Prostate gland (tissue), 2 donors: Measurements from ENCODE around the gene KCNJ6. TPM values are rescaled to one million over a fixed set of nuclear protein-coding genes. Genes with fewer than 3 reads are reported as not detected.
A peak's percentile ranks its signal among the peaks of the same experiment; 100 is the strongest.

ENCODE experiments used
- DNase-seq: peaks from one replicate; pipeline ENCODE4 v3.0.0-alpha.2; 2019; ENCODE audit warnings: low spot score
- H3K27ac ChIP-seq, 2 donors: fragments of 200-600 bp; sonication (generic); 2 replicates each; pipeline ENCODE4 v1.5.1; 2017 to 2019
- H3K27me3 ChIP-seq: fragments of 200-600 bp; sonication (generic); replicated peaks from 2 replicates; pipeline ENCODE4 v1.5.1; 2019; ENCODE audit not compliant: insufficient read depth
- H3K36me3 ChIP-seq, 2 donors: fragments of 200-600 bp; sonication (generic); 1 replicate in 1 of 2; 2 replicates in 1 of 2; pipeline versions ENCODE4 v1.5.1 to v1.8.1; 2017 to 2019
- H3K4me1 ChIP-seq: fragments of 200-600 bp; sonication (generic); replicated peaks from 2 replicates; pipeline ENCODE4 v1.5.1; 2019
- H3K4me3 ChIP-seq, 2 donors: fragments of 200-600 bp; sonication (generic); 2 replicates each; pipeline ENCODE4 v1.5.1; 2017 to 2019
- H3K9me3 ChIP-seq: fragments of 200-600 bp; sonication (generic); 2 replicates; pipeline ENCODE4 v1.5.1; 2017
- CTCF ChIP-seq, 4 experiments: fragments of 200-600 bp in 2 of 4; fragments of 450-650 bp in 2 of 4; sonication (generic) in 2 of 4; IDR thresholded peaks; 1 replicate in 3 of 4; 2 replicates in 1 of 4; pipeline ENCODE4 v1.5.1; 2016 to 2019; ENCODE audit warnings: antibody characterized with exemption in 4 of 4, mild to moderate bottlenecking in 2 of 4, moderate library complexity in 2 of 4
- POLR2A ChIP-seq: fragments of 450-650 bp; IDR thresholded peaks from one replicate; pipeline ENCODE4 v1.6.1; 2016; ENCODE audit warnings: antibody characterized with exemption, mild to moderate bottlenecking
- POLR2AphosphoS5 ChIP-seq: sonication (generic); formaldehyde crosslinking; IDR thresholded peaks from one replicate; pipeline ENCODE4 v1.6.1; 2017; ENCODE audit warnings: antibody characterized with exemption
- WGBS: methylation state at CpG from one replicate; pipeline ENCODE4 v1.1.5; 2018; 5-methylcytosine and 5-hydroxymethylcytosine counted together
- intact Hi-C: fragments of 100-400 bp; cut with DNase I; formaldehyde crosslinking; loops from one replicate; pipeline ENCODE4 v1.14.2; 2022
- total RNA-seq, 2 donors: library from RNA; depleted of rRNA; stranded (reverse); fragments of >200 nt; gene quantifications; one replicate each; pipeline ENCODE4 v1.1.0, GENCODE V29; 2016

Gene KCNJ6
- total RNA-seq, 2 donors from 2014 or later: 0.23 to 0.36 TPM

GRCh38 chr21:37700641-37701202, 215.5 kb downstream of the KCNJ6 start:
- TF ChIP-seq CTCF (IDR thresholded peaks at IDR 0.05): peak in 3 of 4 experiments; percentile 28 to 56 (median 47)
- TF ChIP-seq POLR2A: no peak
- intact Hi-C loops: no loop called here
- H3K36me3 ChIP-seq: no peaks in the 10 kb centered on the region
- no peak overlapping the region for H3K4me3 ChIP-seq
- no peak for DNase-seq
- 47% methylated on average over 6 of the region's 6 CpGs for WGBS
- no peaks in the 10 kb centered on the region for H3K4me1 ChIP-seq
- no peak overlapping the region for H3K27ac ChIP-seq
- H3K9me3 ChIP-seq: no peaks in the 10 kb centered on the region
- H3K27me3 ChIP-seq: no peaks in the 10 kb centered on the region

GRCh38 chr21:37699024-37699775, 217.1 kb downstream of the KCNJ6 start:
- DNase-seq: no peak
- no peak overlapping the region for H3K27ac ChIP-seq
- H3K4me3 ChIP-seq: no peak overlapping the region
- no peaks in the 10 kb centered on the region for H3K9me3 ChIP-seq
- WGBS: 64% methylated on average over 5 of the region's 5 CpGs
- H3K36me3 ChIP-seq: no peaks in the 10 kb centered on the region
- no peaks in the 10 kb centered on the region for H3K27me3 ChIP-seq
- TF ChIP-seq CTCF (IDR thresholded peaks at IDR 0.05) (no peak), POLR2A (no peak), POLR2AphosphoS5 (no peak)
- H3K4me1 ChIP-seq: no peaks in the 10 kb centered on the region
- intact Hi-C loops: no loop called here

- TF ChIP-seq POLR2A: no peak
- TF ChIP-seq CTCF (IDR thresholded peaks at IDR 0.05): no peak
- TF ChIP-seq POLR2AphosphoS5: no peak
- no peak for DNase-seq
- H3K4me3 ChIP-seq: no peak overlapping the region
- intact Hi-C loops: no loop called here
- no peaks in the 10 kb centered on the region for H3K4me1 ChIP-seq
- no peak overlapping the region for H3K27ac ChIP-seq
- WGBS: 90% methylated on average over 3 of the region's 3 CpGs
- no peaks in the 10 kb centered on the region for H3K36me3 ChIP-seq
- no peaks in the 10 kb centered on the region for H3K9me3 ChIP-seq
- no peaks in the 10 kb centered on the region for H3K27me3 ChIP-seq
These were observed 219.3 kb downstream of the KCNJ6 start for GRCh38 chr21:37696936-37697335.

- no peaks in the 10 kb centered on the region for H3K4me1 ChIP-seq
- H3K36me3 ChIP-seq: no peaks in the 10 kb centered on the region
- no peak overlapping the region for H3K27ac ChIP-seq
- DNase-seq: no peak
- intact Hi-C loops: no loop called here
- no peak overlapping the region for H3K4me3 ChIP-seq
- TF ChIP-seq CTCF (IDR thresholded peaks at IDR 0.05): no peak
- no peak for TF ChIP-seq POLR2A
- no peak for TF ChIP-seq POLR2AphosphoS5
- no peaks in the 10 kb centered on the region for H3K9me3 ChIP-seq
- H3K27me3 ChIP-seq: no peaks in the 10 kb centered on the region
These were observed 221.1 kb downstream of the KCNJ6 start for GRCh38 chr21:37695111-37695510.
